ENCODE measurements around the gene RMDN3. TPM values are rescaled to one million over a fixed set of nuclear protein-coding genes. Genes with fewer than 3 reads are reported as not detected.

The RMDN3 gene
- total RNA-seq, 1 experiment from 2014 or later = 14.2 TPM

- Histone ChIP-seq H3K36me3 (replicated peaks; ENCODE audit: control insufficient read depth, insufficient read depth, low read length) (no peaks in the 10 kb centered on the region), H3K27me3 (ENCODE audit: control insufficient read depth, insufficient read depth, low read length) (no peaks in the 10 kb centered on the region), H3K4me3 (ENCODE audit: insufficient read depth, low read depth, low read length) (no peak overlapping the region)
- DNase-seq = no peak
Measured at GRCh38 chr15:40785164-40785563, 30.1 kb upstream of the RMDN3 start.

- DNase-seq = peak; percentile 75
Measured at GRCh38 chr15:40782609-40783227, 27.7 kb upstream of the RMDN3 start.

DNA sequence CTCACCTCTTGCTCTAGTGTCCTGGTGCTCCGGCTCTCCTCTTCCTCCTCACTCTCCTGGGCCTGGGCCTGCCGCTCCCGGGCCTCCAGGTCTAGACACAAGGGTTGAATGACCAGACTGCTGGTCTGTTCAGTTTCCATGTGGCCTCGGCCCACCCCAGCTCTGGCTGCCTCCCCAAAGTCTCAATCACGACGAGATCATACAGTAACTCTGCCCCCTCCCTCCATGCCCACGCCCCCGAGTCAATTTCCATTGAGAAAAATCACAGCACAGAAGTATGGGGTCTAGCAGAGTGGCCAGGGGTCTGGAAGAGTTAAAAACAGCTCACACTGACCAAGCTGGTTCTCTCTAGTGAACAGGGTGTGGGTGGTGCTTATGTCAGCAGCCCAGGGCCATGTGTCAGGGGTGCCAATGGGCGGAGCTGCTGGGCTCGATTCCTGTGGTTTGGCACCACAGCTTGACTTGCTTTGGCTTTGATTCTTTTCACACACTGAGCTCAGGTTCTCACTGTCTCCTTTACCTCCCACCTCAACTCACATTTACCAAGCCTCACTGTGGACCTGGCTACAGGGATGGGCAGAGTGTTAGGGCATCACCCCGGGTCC, 21.6 kb upstream of the RMDN3 start:
- H3K4me3 ChIP-seq (ENCODE audit: insufficient read depth, low read depth, low read length) = no peak overlapping the region
- H3K36me3 ChIP-seq (replicated peaks; ENCODE audit: control insufficient read depth, insufficient read depth, low read length) = peaks cover 21% of the 10 kb centered on the region
- DNase-seq = no peak
- no peaks in the 10 kb centered on the region for H3K27me3 ChIP-seq (ENCODE audit: control insufficient read depth, insufficient read depth, low read length)

More at GRCh38 chr15:40782609-40783227, 27.7 kb upstream of the RMDN3 start:
- Histone ChIP-seq H3K27me3 (ENCODE audit: control insufficient read depth, insufficient read depth, low read length) (no peaks in the 10 kb centered on the region), H3K36me3 (replicated peaks; ENCODE audit: control insufficient read depth, insufficient read depth, low read length) (peaks cover 8% of the 10 kb centered on the region), H3K4me3 (ENCODE audit: insufficient read depth, low read depth, low read length) (no peak overlapping the region)

- no peak for DNase-seq
- Histone ChIP-seq H3K4me3 (ENCODE audit: insufficient read depth, low read depth, low read length) (no peak overlapping the region), H3K36me3 (replicated peaks; ENCODE audit: control insufficient read depth, insufficient read depth, low read length) (peaks cover 21% of the 10 kb centered on the region), H3K27me3 (ENCODE audit: control insufficient read depth, insufficient read depth, low read length) (no peaks in the 10 kb centered on the region)
Measured at GRCh38 chr15:40775740-40776536, 20.9 kb upstream of the RMDN3 start.

DNA sequence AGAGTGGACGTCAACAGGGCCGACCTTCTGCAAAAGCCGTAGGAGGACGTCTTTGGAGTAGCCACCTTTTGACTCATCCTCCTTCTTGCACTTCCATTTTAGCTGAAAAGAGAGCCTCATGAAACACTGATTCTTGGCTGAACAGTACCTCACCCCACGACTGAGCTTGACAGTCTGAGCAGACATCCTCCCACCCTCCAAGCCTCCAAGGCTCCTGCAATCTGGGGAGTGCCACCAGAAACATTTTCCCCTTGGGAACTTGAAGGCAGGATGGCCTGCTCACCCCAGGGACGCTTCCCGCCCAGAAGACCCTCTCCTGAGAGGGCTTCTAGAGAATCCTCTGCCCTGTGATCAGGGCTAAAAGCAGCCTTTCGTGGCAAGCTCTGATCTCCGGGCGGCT, 20.0 kb upstream of the RMDN3 start:
- DNase-seq = no peak
- Histone ChIP-seq H3K27me3 (ENCODE audit: control insufficient read depth, insufficient read depth, low read length) (no peaks in the 10 kb centered on the region), H3K36me3 (replicated peaks; ENCODE audit: control insufficient read depth, insufficient read depth, low read length) (peaks cover 21% of the 10 kb centered on the region), H3K4me3 (ENCODE audit: insufficient read depth, low read depth, low read length) (no peak overlapping the region)

GRCh38 chr15:40773902-40774301, 18.8 kb upstream of the RMDN3 start:
- Histone ChIP-seq H3K36me3 (replicated peaks; ENCODE audit: control insufficient read depth, insufficient read depth, low read length) (peaks cover 15% of the 10 kb centered on the region), H3K27me3 (ENCODE audit: control insufficient read depth, insufficient read depth, low read length) (no peaks in the 10 kb centered on the region), H3K4me3 (ENCODE audit: insufficient read depth, low read depth, low read length) (no peak overlapping the region)
- DNase-seq = peak; percentile 18

DNA sequence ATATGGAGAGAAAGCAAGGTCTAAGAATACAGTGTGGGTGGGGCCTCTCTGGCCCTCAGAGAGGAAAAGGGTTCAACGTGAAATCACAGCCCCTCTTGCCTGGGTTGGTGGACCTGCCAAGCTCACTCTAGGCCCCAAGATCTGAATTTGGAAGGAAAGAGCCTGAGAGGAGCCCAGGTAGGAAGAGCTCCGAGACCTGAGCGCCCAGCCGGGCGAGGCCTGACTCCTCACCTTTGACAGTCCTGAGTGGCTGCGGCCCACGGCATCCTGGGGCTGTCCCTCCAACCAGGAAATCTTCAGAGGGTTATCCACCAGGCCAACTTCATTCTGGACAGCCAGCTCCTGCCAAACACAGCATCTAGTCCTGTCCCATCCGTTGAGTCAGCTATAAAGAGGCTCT, 18.4 kb upstream of the RMDN3 start:
- peaks cover 15% of the 10 kb centered on the region for H3K36me3 ChIP-seq (replicated peaks; ENCODE audit: control insufficient read depth, insufficient read depth, low read length)
- no peaks in the 10 kb centered on the region for H3K27me3 ChIP-seq (ENCODE audit: control insufficient read depth, insufficient read depth, low read length)
- H3K4me3 ChIP-seq (ENCODE audit: insufficient read depth, low read depth, low read length) = no peak overlapping the region
- DNase-seq = peak; percentile 18

DNA sequence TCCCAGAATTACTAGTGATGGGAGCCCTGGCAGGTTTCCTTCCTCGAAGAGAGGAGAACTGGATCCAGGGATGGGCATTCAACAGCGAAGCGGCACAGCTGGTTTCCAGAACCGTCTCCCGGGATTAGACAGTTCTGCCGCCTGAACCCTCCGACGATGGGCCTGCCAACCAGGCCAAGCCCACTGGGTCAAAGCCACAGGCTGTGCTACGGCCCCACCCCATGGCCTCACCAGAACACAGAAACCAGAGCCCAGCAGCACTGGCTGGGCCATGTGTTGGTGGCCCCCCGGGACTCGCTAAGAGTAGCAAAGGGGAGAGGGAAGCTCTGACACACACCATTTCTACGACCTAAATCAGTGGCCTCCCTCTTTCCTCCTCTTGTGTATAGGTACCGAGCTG, 17.0 kb upstream of the RMDN3 start:
- no peak overlapping the region for H3K4me3 ChIP-seq (ENCODE audit: insufficient read depth, low read depth, low read length)
- DNase-seq = peak; percentile 31
- peaks cover 14% of the 10 kb centered on the region for H3K36me3 ChIP-seq (replicated peaks; ENCODE audit: control insufficient read depth, insufficient read depth, low read length)
- H3K27me3 ChIP-seq (ENCODE audit: control insufficient read depth, insufficient read depth, low read length) = no peaks in the 10 kb centered on the region

DNA sequence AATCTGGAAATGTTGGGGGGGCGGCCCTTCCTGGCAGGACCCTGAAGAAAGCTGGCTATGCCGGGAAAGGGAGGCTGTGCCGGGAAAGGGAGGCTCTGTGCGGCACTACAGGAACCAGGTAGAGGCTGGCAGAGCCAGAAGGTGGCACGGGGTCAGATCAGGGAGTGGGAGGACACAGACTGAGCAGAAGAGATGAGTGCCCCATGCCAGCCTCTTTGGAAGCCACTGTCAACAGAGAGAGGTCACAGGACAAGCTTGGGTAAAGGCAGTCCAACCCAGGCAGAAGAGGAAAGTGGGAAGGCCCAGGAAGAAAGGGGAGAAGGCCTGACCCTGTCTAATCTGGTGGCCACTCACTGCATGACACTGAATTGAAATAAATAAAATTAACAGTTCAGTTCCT, 16.2 kb upstream of the RMDN3 start:
- DNase-seq = no peak
- no peaks in the 10 kb centered on the region for H3K27me3 ChIP-seq (ENCODE audit: control insufficient read depth, insufficient read depth, low read length)
- H3K4me3 ChIP-seq (ENCODE audit: insufficient read depth, low read depth, low read length) = no peak overlapping the region
- peaks cover 12% of the 10 kb centered on the region for H3K36me3 ChIP-seq (replicated peaks; ENCODE audit: control insufficient read depth, insufficient read depth, low read length)

- no peak overlapping the region for H3K4me3 ChIP-seq (ENCODE audit: insufficient read depth, low read depth, low read length)
- no peaks in the 10 kb centered on the region for H3K27me3 ChIP-seq (ENCODE audit: control insufficient read depth, insufficient read depth, low read length)
- DNase-seq = peak; percentile 63
- peaks cover 5% of the 10 kb centered on the region for H3K36me3 ChIP-seq (replicated peaks; ENCODE audit: control insufficient read depth, insufficient read depth, low read length)
Measured at GRCh38 chr15:40770147-40770721, 15.2 kb upstream of the RMDN3 start.

DNA sequence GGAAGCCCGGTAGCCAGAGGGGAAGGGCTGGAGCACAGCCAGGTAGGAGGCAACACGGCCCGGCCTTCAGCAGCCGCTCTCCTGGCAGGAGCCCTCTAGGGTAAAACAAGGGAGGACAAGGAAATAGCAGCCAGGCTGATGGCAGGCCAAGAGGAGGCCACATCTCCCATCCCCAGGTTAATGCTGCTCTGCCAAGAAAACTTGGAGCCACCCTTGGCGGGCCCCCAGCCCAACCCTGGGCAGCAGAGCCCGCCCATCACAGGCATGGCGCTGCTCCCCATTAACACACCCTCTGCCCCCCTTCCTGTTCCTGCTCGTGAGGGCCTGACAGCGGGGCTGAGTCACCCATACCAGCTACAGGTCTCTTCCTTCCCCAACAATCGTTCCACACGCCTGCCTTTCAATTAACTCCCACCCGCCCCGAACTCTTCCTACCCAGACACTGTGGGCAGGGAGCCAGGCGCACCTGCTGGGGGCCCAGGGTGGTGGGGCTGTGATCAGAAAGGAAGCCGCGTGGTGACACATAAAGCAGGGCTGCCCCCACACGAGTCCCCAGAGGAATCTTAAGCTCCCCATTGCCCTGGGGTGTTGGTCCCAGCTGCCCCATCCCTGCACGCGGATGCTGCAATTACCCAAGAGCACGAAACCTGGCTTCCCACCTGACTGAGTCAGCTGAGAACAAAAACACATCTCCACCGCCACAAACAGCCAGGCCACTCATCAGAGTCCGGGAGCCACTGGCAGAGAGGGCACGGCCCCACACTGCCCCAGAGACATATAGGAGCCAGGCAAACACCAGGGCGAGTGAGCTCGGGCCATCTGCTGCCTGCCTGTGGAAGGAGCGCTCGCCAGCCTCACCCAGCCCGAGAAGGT, 14.5 kb upstream of the RMDN3 start, which contains the start of gene C15orf62:
C15orf62 (plus strand) TSS at position 707 of the 873 bp plus-strand sequence. CDS start 516 bp downstream, outside the sequence.
- peaks cover 4% of the 10 kb centered on the region for H3K36me3 ChIP-seq (replicated peaks; ENCODE audit: control insufficient read depth, insufficient read depth, low read length)
- no peaks in the 10 kb centered on the region for H3K27me3 ChIP-seq (ENCODE audit: control insufficient read depth, insufficient read depth, low read length)
- peak; percentile 54 for DNase-seq
- H3K4me3 ChIP-seq (ENCODE audit: insufficient read depth, low read depth, low read length) = no peak within 1 kb of the TSS

- no peaks in the 10 kb centered on the region; the same call in 1 of the 2 replicates for H3K27me3 ChIP-seq (ENCODE audit: control insufficient read depth, insufficient read depth, low read length)
- H3K4me3 ChIP-seq (ENCODE audit: insufficient read depth, low read depth, low read length) = no peak overlapping the region
- peaks cover 3% of the 10 kb centered on the region for H3K36me3 ChIP-seq (replicated peaks; ENCODE audit: control insufficient read depth, insufficient read depth, low read length)
- DNase-seq = no peak
Measured at GRCh38 chr15:40768521-40769273, 13.6 kb upstream of the RMDN3 start.

DNA sequence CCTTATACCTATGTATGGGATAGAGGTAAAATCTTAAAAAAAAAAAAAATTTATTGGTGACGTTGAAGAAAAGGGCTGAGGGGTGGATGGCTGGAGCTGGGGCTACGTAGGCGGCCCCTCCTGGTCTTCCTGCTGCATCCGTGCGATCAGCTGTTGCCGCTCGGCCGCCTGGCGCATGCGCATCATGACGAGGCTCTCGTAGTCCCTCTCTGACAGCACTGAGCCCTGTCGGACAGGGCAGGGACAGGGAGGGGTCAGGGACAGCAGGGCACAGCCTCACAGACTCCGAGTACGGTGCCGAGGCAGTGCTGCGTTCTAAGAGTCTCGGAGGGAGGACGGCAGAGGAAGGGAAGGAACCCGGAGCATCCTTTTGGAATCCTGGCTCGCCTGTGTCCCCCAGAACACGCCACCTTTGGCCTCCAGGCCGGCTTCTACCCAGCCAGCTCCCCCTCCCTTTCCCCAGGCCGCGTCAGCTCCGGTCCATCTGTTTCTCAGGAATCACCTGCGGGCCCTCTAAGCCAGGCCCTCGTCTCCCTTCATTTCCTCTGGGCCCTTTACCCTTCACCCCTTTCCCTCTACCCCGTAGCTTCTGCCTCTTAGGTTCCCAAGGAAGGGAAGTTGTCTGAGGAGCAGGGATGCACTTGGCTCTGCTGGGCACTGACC, 12.9 kb upstream of the RMDN3 start:
- DNase-seq = no peak
- Histone ChIP-seq H3K4me3 (ENCODE audit: insufficient read depth, low read depth, low read length) (no peak overlapping the region), H3K27me3 (ENCODE audit: control insufficient read depth, insufficient read depth, low read length) (no peaks in the 10 kb centered on the region; the same call in 1 of the 2 replicates), H3K36me3 (replicated peaks; ENCODE audit: control insufficient read depth, insufficient read depth, low read length) (peaks cover 1% of the 10 kb centered on the region)

All from H7 (cell line).